HepG2 (cell line): Measurements from ENCODE around the gene PCSK5. TPM values are rescaled to one million over a fixed set of nuclear protein-coding genes. Genes with fewer than 3 reads are reported as not detected.

ENCODE experiments used
- ATAC-seq: fragments of 200-7000 bp; cut with Tn5 transposase; 3 replicates; pipeline ENCODE4 v1.9.1; 2020; ENCODE audit warnings: mild to moderate bottlenecking, moderate library complexity
- BruUV-seq: library from RNA; stranded (reverse); fragments of 400-500 nt; replicated peaks from 2 replicates; lab custom pipeline; 2021; lab: Mats Ljungman, UMichigan
- CTCF ChIA-PET: fragments of 300-600 bp; formaldehyde crosslinking; extraction: SDS; loops from one replicate; lab custom pipeline; 2021; ENCODE audit warnings: low total read pairs, inconsistent platforms, low intra/inter-chr PET ratio; lab: Yijun Ruan, JAX
- POLR2A ChIA-PET: fragments of 350-600 bp; sonication (Branson Sonifier 250); formaldehyde crosslinking; loops from one replicate; lab custom pipeline; 2020; ENCODE audit warnings: antibody characterized with exemption, inconsistent platforms; lab: Yijun Ruan, JAX
- DNase-seq: peaks from one replicate; pipeline ENCODE4 v3.0.0-alpha.2; 2015; ENCODE audit warnings: low spot score
- FAIRE-seq: peaks from 3 replicates; lab custom pipeline; 2011; peaks lifted over from hg19 to GRCh38; lab: Jason Lieb, UNC
- H2AFZ ChIP-seq: one replicate; pipeline ENCODE4 v1.6.1; 2011; ENCODE audit warnings: low read length, inconsistent platforms
- H3K27ac ChIP-seq: fragments of 300-600 bp; 3 replicates; pipeline ENCODE4 v1.8.0; 2011; ENCODE audit warnings: mixed run types, mild to moderate bottlenecking, mixed read lengths, low read length, inconsistent platforms; ENCODE audit not compliant: insufficient read depth; ENCODE audit errors: extremely low read length
- H3K27me3 ChIP-seq, 2 experiments: fragments of 200-600 bp in 1 of 2; 2 replicates in 1 of 2; 3 replicates in 1 of 2; pipeline versions ENCODE4 v1.6.0 to v1.8.0; 2011; ENCODE audit warnings: low read length in 2 of 2, mild to moderate bottlenecking in 2 of 2, moderate library complexity in 2 of 2, inconsistent platforms in 1 of 2; ENCODE audit not compliant: insufficient read depth in 2 of 2, control insufficient read depth in 1 of 2
- H3K36me3 ChIP-seq, 2 experiments: fragments of 200-600 bp in 1 of 2; replicated peaks in 1 of 2; 2 replicates in 1 of 2; 3 replicates in 1 of 2; pipeline versions ENCODE4 v1.5.1 to v1.8.0; 2011; ENCODE audit warnings: low read length in 2 of 2, inconsistent platforms in 1 of 2; ENCODE audit not compliant: insufficient read depth in 2 of 2, control insufficient read depth in 1 of 2
- H3K4me1 ChIP-seq: 2 replicates; pipeline ENCODE4 v1.5.1; 2012; ENCODE audit warnings: low read length, inconsistent platforms; ENCODE audit not compliant: insufficient read depth
- H3K4me2 ChIP-seq: 2 replicates; pipeline ENCODE4 v1.6.0; 2011; ENCODE audit warnings: low read depth, low read length, inconsistent platforms
- H3K4me3 ChIP-seq, 3 experiments: fragments of 200-600 bp in 1 of 3; sonication (generic), shearing (Covaris generic) in 1 of 3; replicated peaks in 1 of 3; 2 replicates each; pipeline ENCODE4 v1.5.1; 2011 to 2016; ENCODE audit warnings: low read length in 3 of 3, inconsistent platforms in 2 of 3, low read depth in 2 of 3, mild to moderate bottlenecking in 2 of 3, control low read depth in 1 of 3, mixed read lengths in 1 of 3; ENCODE audit not compliant: insufficient read depth in 1 of 3
- H3K79me2 ChIP-seq: one replicate; pipeline ENCODE4 v1.6.1; 2011; ENCODE audit warnings: low read length, inconsistent platforms; ENCODE audit not compliant: insufficient read depth
- H3K9ac ChIP-seq: 2 replicates; pipeline ENCODE4 v1.6.0; 2011; ENCODE audit warnings: mild to moderate bottlenecking, low read depth, low read length, inconsistent platforms; ENCODE audit not compliant: insufficient read depth
- H3K9me3 ChIP-seq: 2 replicates; pipeline ENCODE4 v1.5.1; 2012; ENCODE audit warnings: mild to moderate bottlenecking, low read length
- H4K20me1 ChIP-seq: 2 replicates; pipeline ENCODE4 v1.6.0; 2011; ENCODE audit warnings: inconsistent platforms, mild to moderate bottlenecking, low read length, moderate library complexity; ENCODE audit not compliant: insufficient read depth
- HDAC6 ChIP-seq: fragments of 200-600 bp; sonication (generic); IDR thresholded peaks from 2 replicates; pipeline ENCODE4 v1.7.0; 2017; ENCODE audit warnings: mild to moderate bottlenecking, antibody characterized with exemption, low read length, low read depth
- ZSCAN20 ChIP-seq: sonication (generic); formaldehyde crosslinking; IDR thresholded peaks from 2 replicates; pipeline ENCODE4 v1.4.0; 2020; ENCODE audit warnings: missing genetic modification reagents, mild to moderate bottlenecking, borderline replicate concordance
- ZSCAN25 ChIP-seq: sonication (generic); formaldehyde crosslinking; IDR thresholded peaks from 2 replicates; pipeline ENCODE4 v1.8.0; 2022; ENCODE audit warnings: mild to moderate bottlenecking, missing genetic modification reagents
- WGBS: methylation state at CpG from one replicate; pipeline ENCODE4 v1.1.6; 2017; ENCODE audit warnings: low lambda C conversion rate; 5-methylcytosine and 5-hydroxymethylcytosine counted together
- in situ Hi-C: cut with HindIII; loops from 2 replicates; pipeline ENCODE4 v1.10.0; 2017; ENCODE audit warnings: low pct_unique_long_range_greater_than_20kb; ENCODE audit not compliant: extremely low pct_ligation_motif_present
- intact Hi-C: fragments of 100-400 bp; cut with micrococcal nuclease; formaldehyde crosslinking; loops from one replicate; pipeline ENCODE4 v1.10.0; 2022; ENCODE audit not compliant: unreplicated experiment
- polyA plus RNA-seq, 8 experiments: library from polyadenylated mRNA; depleted of rRNA in 3 of 8; stranded (reverse) in 7 of 8; unstranded in 1 of 8; fragments of >200 nt; fragmentation: Illumina TruSeq in 4 of 8; extraction: Trizol in 4 of 8; gene quantifications; 2 replicates each; pipeline versions ENCODE4 v1.2.1 to v1.2.3, GENCODE V29; 2011 to 2016; ENCODE audit warnings: low read depth in 4 of 8, missing spikeins in 1 of 8, mixed read lengths in 1 of 8; ENCODE audit not compliant: insufficient read depth in 1 of 8
- total RNA-seq, 5 experiments: library from RNA; depleted of rRNA; stranded (reverse); fragments of >200 nt; fragmentation: Illumina TruSeq; extraction: Trizol; gene quantifications; 2 replicates each; pipeline ENCODE4 v1.2.3, GENCODE V29; 2016; ENCODE audit warnings: low read depth in 1 of 5
- TF ChIP-seq, protein P1 (sequence below): IDR thresholded peaks from 2 replicates; pipeline ENCODE4 v1.6.1; 2018; ENCODE audit warnings: missing genetic modification reagents, mild to moderate bottlenecking, missing compliant biosample characterization

The PCSK5 gene
- total and polyA plus RNA-seq, 2 of the 13 experiments (the other 11 are each of a cell fraction or from before 2014, with no cell fraction given), result 0.55 to 0.66 TPM

DNA sequence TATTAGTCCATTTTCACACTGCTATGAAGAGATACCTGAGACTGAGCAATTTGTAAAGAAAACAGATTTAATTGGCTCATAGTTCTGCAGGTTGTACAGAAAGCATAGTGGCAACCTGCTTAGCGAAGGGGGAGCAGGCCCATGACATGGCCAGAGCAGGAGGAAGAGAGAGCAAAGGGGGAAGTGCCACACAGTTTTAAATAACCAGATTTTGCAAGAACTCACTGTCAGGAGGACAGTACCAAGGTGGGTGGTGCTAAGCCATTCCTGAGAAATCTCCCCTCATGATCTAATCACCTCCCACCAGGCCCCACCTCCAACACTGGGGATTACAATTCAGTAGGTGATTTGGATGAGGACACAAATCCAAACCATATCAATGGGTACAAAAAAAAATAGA lies 16.8 kb upstream of the PCSK5 start:
- FAIRE-seq (no peak), ATAC-seq (no peak), DNase-seq (no peak)
- Histone ChIP-seq H3K79me2 (no peaks in the 10 kb centered on the region), H3K4me2 (no peak overlapping the region), H3K27me3 (no peaks in the 10 kb centered on the region), H3K27ac (no peak overlapping the region), H4K20me1 (no peaks in the 10 kb centered on the region), H3K9ac (no peak overlapping the region), H3K4me3 (no peak overlapping the region), H3K36me3 (no peaks in the 10 kb centered on the region), H3K4me1 (no peaks in the 10 kb centered on the region), H3K9me3 (no peaks in the 10 kb centered on the region), H2AFZ (no peak overlapping the region)
- TF ChIP-seq ZSCAN20 (CRISPR knock-in tag), result no peak
- TF ChIP-seq ZSCAN25 (CRISPR knock-in tag), result no peak
- 75% methylated on average over 1 of the region's 1 CpG for WGBS
- ChIA-PET POLR2A (no interaction called here), CTCF (no interaction called here)
- in situ Hi-C loops (no loop called here), intact Hi-C loops (no loop called here)
- BruUV-seq, result no TSS peak

DNA sequence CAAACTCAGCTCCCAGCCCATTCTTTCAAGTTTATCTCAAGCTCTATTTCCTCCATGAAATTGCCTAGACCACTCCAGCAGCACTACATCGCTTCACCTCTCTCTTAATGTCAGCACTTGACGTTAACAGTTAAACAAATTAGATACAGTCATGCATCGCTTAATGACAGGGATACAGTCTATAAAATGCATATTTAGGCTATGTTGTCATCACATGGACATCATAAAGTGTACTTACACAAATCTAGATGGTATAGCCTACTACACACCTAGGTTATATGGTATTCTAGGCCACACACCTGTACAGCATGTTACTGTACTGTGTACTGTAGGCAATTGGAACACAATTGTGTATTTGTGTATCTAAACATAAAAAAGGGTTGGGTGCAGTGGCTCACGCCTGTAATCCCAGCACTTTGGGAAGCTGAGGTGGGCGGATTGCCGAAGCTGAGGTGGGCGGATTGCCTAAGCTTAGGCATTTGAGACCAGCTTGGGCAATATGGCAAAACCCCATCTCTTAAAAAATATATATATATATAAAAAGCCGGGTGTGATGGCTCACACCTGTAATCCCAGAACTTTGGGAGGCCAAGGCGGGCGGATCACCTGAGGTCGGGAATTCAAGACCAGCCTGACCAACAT lies 13.4 kb upstream of the PCSK5 start:
- Histone ChIP-seq H3K9me3 (no peaks in the 10 kb centered on the region), H3K4me1 (no peaks in the 10 kb centered on the region), H3K9ac (no peak overlapping the region), H3K27me3 (no peaks in the 10 kb centered on the region), H3K4me3 (no peak overlapping the region), H3K27ac (no peak overlapping the region), H3K79me2 (no peaks in the 10 kb centered on the region), H4K20me1 (no peaks in the 10 kb centered on the region), H3K4me2 (no peak overlapping the region), H2AFZ (no peak overlapping the region), H3K36me3 (no peaks in the 10 kb centered on the region)
- ATAC-seq (no peak), FAIRE-seq (no peak), DNase-seq (no peak)
- TF ChIP-seq, protein P1, sequence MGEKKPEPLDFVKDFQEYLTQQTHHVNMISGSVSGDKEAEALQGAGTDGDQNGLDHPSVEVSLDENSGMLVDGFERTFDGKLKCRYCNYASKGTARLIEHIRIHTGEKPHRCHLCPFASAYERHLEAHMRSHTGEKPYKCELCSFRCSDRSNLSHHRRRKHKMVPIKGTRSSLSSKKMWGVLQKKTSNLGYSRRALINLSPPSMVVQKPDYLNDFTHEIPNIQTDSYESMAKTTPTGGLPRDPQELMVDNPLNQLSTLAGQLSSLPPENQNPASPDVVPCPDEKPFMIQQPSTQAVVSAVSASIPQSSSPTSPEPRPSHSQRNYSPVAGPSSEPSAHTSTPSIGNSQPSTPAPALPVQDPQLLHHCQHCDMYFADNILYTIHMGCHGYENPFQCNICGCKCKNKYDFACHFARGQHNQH (CRISPR knock-in tag), result no peak
- TF ChIP-seq HDAC6, result no peak
- CTCF ChIA-PET, result no interaction called here
- intact Hi-C loops (no loop called here), in situ Hi-C loops (no loop called here)
- WGBS, result 69% methylated on average over 11 of the region's 11 CpGs
- no TSS peak for BruUV-seq
- POLR2A ChIA-PET, result no interaction called here
